ENCODE results near the gene SORCS2.

SORCS2 gene

DNA sequence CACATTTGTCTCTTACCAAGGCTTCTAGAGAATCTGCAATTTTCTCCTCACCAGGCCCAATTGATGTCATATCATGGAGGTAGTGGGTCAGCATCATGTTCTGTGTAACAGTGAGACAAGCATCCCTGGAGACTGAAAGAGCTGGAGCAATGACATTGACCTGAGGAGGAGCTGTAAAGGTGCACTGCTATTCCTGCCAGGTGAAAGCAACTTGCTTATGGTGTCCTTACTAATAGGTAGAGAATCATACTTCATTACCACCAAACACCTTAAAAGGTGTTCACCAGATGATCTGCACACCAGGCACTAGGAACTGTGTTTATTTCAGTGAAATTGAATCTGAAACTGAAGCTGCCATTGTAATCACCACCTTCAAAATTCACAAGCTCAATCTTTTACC lies 558.6 kb downstream of the SORCS2 start:
- no peak for DNase-seq (ENCODE audit: extremely low read depth, insufficient read length)
- no peak overlapping the region for H3K4me3 ChIP-seq (replicated peaks; ENCODE audit: low read depth, low read length)
- no peaks in the 10 kb centered on the region for H3K36me3 ChIP-seq (ENCODE audit: control insufficient read depth, insufficient read depth, low read length)
- TF ChIP-seq, protein P1, sequence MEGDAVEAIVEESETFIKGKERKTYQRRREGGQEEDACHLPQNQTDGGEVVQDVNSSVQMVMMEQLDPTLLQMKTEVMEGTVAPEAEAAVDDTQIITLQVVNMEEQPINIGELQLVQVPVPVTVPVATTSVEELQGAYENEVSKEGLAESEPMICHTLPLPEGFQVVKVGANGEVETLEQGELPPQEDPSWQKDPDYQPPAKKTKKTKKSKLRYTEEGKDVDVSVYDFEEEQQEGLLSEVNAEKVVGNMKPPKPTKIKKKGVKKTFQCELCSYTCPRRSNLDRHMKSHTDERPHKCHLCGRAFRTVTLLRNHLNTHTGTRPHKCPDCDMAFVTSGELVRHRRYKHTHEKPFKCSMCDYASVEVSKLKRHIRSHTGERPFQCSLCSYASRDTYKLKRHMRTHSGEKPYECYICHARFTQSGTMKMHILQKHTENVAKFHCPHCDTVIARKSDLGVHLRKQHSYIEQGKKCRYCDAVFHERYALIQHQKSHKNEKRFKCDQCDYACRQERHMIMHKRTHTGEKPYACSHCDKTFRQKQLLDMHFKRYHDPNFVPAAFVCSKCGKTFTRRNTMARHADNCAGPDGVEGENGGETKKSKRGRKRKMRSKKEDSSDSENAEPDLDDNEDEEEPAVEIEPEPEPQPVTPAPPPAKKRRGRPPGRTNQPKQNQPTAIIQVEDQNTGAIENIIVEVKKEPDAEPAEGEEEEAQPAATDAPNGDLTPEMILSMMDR (IDR thresholded peaks at IDR 0.05; ENCODE audit: insufficient read depth, low read length, poor library complexity, severe bottlenecking) = no peak
- peaks cover 2% of the 10 kb centered on the region for H3K27me3 ChIP-seq (replicated peaks; ENCODE audit: control insufficient read depth, insufficient read depth, low read length)

DNA sequence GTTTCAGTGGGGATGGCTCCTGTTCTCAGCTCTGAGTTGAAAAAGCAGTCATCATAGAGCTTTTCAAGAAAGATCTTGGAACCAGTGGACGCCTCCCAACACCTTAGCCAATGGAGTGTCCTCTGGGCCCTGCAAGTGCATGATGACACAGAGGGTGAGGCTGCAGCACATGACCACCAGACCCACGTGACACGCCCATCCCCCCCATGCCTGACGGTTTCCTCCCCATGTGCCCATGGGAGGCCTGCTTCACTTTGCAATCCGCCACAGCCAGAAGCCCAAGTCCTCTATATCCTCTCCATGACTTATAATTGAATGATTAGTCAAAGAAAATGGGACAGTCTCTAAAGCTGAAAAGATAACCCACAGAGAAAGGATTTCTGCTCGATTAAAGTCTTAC lies 560.3 kb downstream of the SORCS2 start:
- Histone ChIP-seq H3K4me3 (replicated peaks; ENCODE audit: low read depth, low read length) (no peak overlapping the region), H3K36me3 (ENCODE audit: control insufficient read depth, insufficient read depth, low read length) (no peaks in the 10 kb centered on the region), H3K27me3 (replicated peaks; ENCODE audit: control insufficient read depth, insufficient read depth, low read length) (peaks cover 2% of the 10 kb centered on the region)
- TF ChIP-seq, protein P1 (IDR thresholded peaks at IDR 0.05; ENCODE audit: insufficient read depth, low read length, poor library complexity, severe bottlenecking) = no peak
- no peak for DNase-seq (ENCODE audit: extremely low read depth, insufficient read length)

DNA sequence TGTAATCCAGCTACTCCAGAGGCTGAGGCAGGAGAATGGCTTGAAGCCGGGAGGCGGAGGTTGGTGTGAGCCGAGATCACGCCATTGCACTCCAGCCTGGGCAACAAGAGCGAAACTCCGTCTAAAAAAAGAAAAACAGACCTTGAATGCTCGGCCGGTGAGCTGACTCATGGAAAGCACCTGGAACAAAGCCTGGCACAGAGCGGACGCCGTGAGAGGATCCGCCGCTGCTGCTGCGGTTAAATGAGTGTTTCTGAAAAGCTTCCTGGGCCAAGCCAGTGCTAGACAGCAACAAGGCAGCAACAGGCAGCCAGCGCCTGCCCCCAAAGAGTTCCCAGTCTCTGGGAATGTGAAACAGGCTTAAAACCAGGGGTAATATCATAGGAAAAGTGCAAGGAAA lies 560.9 kb downstream of the SORCS2 start:
- TF ChIP-seq, protein P1 (IDR thresholded peaks at IDR 0.05; ENCODE audit: insufficient read depth, low read length, poor library complexity, severe bottlenecking) = no peak
- DNase-seq (ENCODE audit: extremely low read depth, insufficient read length) = no peak
- Histone ChIP-seq H3K36me3 (ENCODE audit: control insufficient read depth, insufficient read depth, low read length) (no peaks in the 10 kb centered on the region), H3K27me3 (replicated peaks; ENCODE audit: control insufficient read depth, insufficient read depth, low read length) (no peaks in the 10 kb centered on the region; the same call in 1 of the 2 replicates), H3K4me3 (replicated peaks; ENCODE audit: low read depth, low read length) (no peak overlapping the region)

DNA sequence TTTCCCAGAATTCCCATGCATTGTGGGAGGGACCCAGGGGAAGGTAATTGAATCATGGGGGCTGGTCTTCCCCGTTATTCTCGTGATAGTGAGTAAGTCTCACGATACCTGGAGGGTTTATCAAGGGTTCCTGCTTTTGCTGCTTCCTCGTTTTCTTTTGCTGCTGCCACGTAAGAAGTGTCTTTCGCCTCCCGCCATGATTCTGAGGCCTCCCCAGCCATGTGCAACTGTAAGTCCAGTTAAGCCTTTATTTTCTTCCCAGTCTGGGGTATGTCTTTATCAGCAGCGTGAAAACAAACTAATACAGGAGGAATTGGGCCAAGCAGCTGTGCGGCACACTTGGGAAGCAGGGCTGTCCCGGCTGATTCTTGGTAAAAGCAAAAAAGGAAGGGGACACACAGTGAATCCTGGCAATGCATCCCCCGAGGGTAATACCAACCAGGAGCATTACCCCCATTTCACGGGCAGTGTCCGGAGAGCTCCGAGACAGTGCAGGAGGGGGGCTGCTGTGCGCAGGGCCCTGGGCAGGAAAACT lies 561.7 kb downstream of the SORCS2 start:
- Histone ChIP-seq H3K27me3 (replicated peaks; ENCODE audit: control insufficient read depth, insufficient read depth, low read length) (no peaks in the 10 kb centered on the region; the same call in 1 of the 2 replicates), H3K36me3 (ENCODE audit: control insufficient read depth, insufficient read depth, low read length) (no peaks in the 10 kb centered on the region), H3K4me3 (replicated peaks; ENCODE audit: low read depth, low read length) (no peak overlapping the region)
- TF ChIP-seq, protein P1 (IDR thresholded peaks at IDR 0.05; ENCODE audit: insufficient read depth, low read length, poor library complexity, severe bottlenecking) = no peak
- DNase-seq (ENCODE audit: extremely low read depth, insufficient read length) = no peak

DNA sequence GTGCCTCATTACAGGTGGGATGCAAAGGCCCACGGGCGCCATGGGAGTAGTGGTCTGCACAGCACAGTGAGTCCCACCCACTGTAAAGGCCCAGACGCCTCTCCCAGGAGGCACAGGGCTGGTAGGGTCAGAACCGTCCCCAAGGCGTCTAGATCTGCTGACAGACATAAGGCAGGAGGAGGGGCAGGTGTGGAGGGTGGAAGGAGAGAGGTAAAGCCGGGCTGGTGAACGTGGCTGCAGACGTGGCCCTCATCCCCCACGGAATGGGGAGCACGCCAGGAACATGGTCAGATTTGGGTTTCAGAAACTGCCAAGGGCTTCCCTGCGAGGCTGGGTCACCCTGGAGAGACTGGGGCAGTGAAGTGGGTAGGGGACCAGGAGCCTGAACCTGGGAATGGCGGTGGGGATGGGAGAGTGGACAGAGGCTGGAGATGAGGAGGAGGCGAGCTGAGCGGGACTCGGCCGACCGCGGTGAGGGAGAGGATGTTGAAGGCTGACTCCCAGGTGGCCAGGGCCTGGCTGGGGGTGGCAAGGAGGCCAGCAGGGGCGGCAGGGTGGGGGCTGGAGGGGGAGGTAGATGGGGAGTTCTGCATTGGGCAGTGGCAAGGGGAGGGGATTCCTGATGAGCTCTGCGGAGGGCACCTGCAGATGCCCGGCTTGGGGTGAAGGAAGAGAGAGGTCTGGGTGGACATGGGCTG lies 562.4 kb downstream of the SORCS2 start:
- TF ChIP-seq, protein P1 (IDR thresholded peaks at IDR 0.05; ENCODE audit: insufficient read depth, low read length, poor library complexity, severe bottlenecking) = no peak

More for the DNA sequence above, 562.4 kb downstream of the SORCS2 start:
- H3K4me3 ChIP-seq (replicated peaks; ENCODE audit: low read depth, low read length) = no peak overlapping the region
- H3K36me3 ChIP-seq (ENCODE audit: control insufficient read depth, insufficient read depth, low read length) = no peaks in the 10 kb centered on the region
- no peaks in the 10 kb centered on the region; the same call in 1 of the 2 replicates for H3K27me3 ChIP-seq (replicated peaks; ENCODE audit: control insufficient read depth, insufficient read depth, low read length)
- DNase-seq (ENCODE audit: extremely low read depth, insufficient read length) = no peak

Measured in GM06990 (cell line).